ENCODE measurements around the gene SLC8A3. TPM values are rescaled to one million over a fixed set of nuclear protein-coding genes. Genes with fewer than 3 reads are reported as not detected.

The SLC8A3 gene
- total RNA-seq: under 0.01 TPM in 1 of 2 replicates, not detected in the other

GRCh38 chr14:70188659-70189455 lies at the start of gene SLC8A3:
Gene SLC8A3 (minus strand): TSS chr14:70188951. CDS start chr14:70168422, 20,529 bp downstream.

Other genes starting within 250 kb of the SLC8A3 start
- gene COX16, start 170.7 kb upstream of the SLC8A3 start, total RNA-seq: 32.3 and 46.7 TPM in 2 replicates
- gene SYNJ2BP, start 228.1 kb upstream of the SLC8A3 start, total RNA-seq: 7.9 and 8.2 TPM in 2 replicates